ENCODE data around the gene MISP. TPM values are rescaled to one million over a fixed set of nuclear protein-coding genes. Genes with fewer than 3 reads are reported as not detected.

MISP gene
- total RNA-seq, 2 experiments from 2014 or later: not detected

- ATAC-seq (no peak), DNase-seq (no peak)
- peaks cover 56% of the 10 kb centered on the region for H3K36me3 Mint-ChIP-seq (ENCODE audit: low read depth)
- H3K9me3 Mint-ChIP-seq: no peaks in the 10 kb centered on the region
- TF ChIP-seq CTCF (IDR thresholded peaks at IDR 0.05): no peak
- POLR2A ChIA-PET: interaction anchor here (0.8 to 6.8 kb wide), 2 partner anchors 12 to 65 kb away, joined by 3 to 99 read pairs; partner anchors contain the start of gene PTBP1
- H3K27me3 Mint-ChIP-seq: no peaks in the 10 kb centered on the region
- peaks cover 9% of the 10 kb centered on the region for H3K4me1 Mint-ChIP-seq (ENCODE audit: low read depth)
- H3K27ac Mint-ChIP-seq: no peak overlapping the region
- intact Hi-C loops (cut with micrococcal nuclease): no loop called here
- CTCF ChIA-PET: no interaction called here
- H3K4me3 Mint-ChIP-seq: no peak overlapping the region
Observed at GRCh38 chr19:810883-811489, 60.1 kb downstream of the MISP start.

GRCh38 chr19:811506-812048 lies 60.7 kb downstream of the MISP start:
- no peak for DNase-seq
- no peak overlapping the region for H3K4me3 Mint-ChIP-seq
- CTCF ChIA-PET: no interaction called here
- TF ChIP-seq CTCF (IDR thresholded peaks at IDR 0.05): no peak
- POLR2A ChIA-PET: interaction anchor here (6.8 kb wide), 1 partner anchor 12 kb away, joined by 99 read pairs; the partner anchor contains the start of gene PTBP1
- ATAC-seq: no peak
- peaks cover 60% of the 10 kb centered on the region for H3K36me3 Mint-ChIP-seq (ENCODE audit: low read depth)
- H3K27me3 Mint-ChIP-seq: no peaks in the 10 kb centered on the region
- no peak overlapping the region for H3K27ac Mint-ChIP-seq
- intact Hi-C loops (cut with micrococcal nuclease): no loop called here
- H3K4me1 Mint-ChIP-seq (ENCODE audit: low read depth): peaks cover 9% of the 10 kb centered on the region
- H3K9me3 Mint-ChIP-seq: no peaks in the 10 kb centered on the region

GRCh38 chr19:812049-812746 lies 61.3 kb downstream of the MISP start:
- no peak for ATAC-seq
- H3K36me3 Mint-ChIP-seq (ENCODE audit: low read depth): peaks cover 56% of the 10 kb centered on the region

GRCh38 chr19:812747-813218 lies 61.9 kb downstream of the MISP start:
- H3K9me3 Mint-ChIP-seq: no peaks in the 10 kb centered on the region
- no peak overlapping the region for H3K27ac Mint-ChIP-seq
- H3K27me3 Mint-ChIP-seq: no peaks in the 10 kb centered on the region
- no peak overlapping the region for H3K4me3 Mint-ChIP-seq
- intact Hi-C loops (cut with micrococcal nuclease): no loop called here
- H3K4me1 Mint-ChIP-seq (ENCODE audit: low read depth): peaks cover 1% of the 10 kb centered on the region
- H3K36me3 Mint-ChIP-seq (ENCODE audit: low read depth): peaks cover 50% of the 10 kb centered on the region
- no peak for DNase-seq
- ChIA-PET POLR2A (interaction anchor here (4.0 kb wide), 1 partner anchor 12 kb away, joined by 106 read pairs; the partner anchor contains the start of gene PTBP1), CTCF (no interaction called here)
- no peak for ATAC-seq
- no peak for TF ChIP-seq CTCF (IDR thresholded peaks at IDR 0.05)

More at GRCh38 chr19:812049-812746, 61.3 kb downstream of the MISP start:
- H3K27ac Mint-ChIP-seq: no peak overlapping the region
- no peak for DNase-seq
- intact Hi-C loops (cut with micrococcal nuclease): no loop called here
- H3K4me3 Mint-ChIP-seq: no peak overlapping the region
- H3K27me3 Mint-ChIP-seq: no peaks in the 10 kb centered on the region
- CTCF ChIA-PET: no interaction called here
- peaks cover 7% of the 10 kb centered on the region for H3K4me1 Mint-ChIP-seq (ENCODE audit: low read depth)
- POLR2A ChIA-PET: interaction anchor here (4.0 to 6.8 kb wide), 2 partner anchors 12 to 13 kb away, joined by 99 to 106 read pairs; partner anchors contain the start of gene PTBP1
- no peak for TF ChIP-seq CTCF (IDR thresholded peaks at IDR 0.05)
- no peaks in the 10 kb centered on the region for H3K9me3 Mint-ChIP-seq
